ENCODE results near the gene DBNDD1. TPM values are rescaled to one million over a fixed set of nuclear protein-coding genes. Genes with fewer than 3 reads are reported as not detected.

Gene DBNDD1
- polyA plus RNA-seq, 1 of the 3 experiments (the other 2 are of a cell fraction) = 27.9 TPM

DNA sequence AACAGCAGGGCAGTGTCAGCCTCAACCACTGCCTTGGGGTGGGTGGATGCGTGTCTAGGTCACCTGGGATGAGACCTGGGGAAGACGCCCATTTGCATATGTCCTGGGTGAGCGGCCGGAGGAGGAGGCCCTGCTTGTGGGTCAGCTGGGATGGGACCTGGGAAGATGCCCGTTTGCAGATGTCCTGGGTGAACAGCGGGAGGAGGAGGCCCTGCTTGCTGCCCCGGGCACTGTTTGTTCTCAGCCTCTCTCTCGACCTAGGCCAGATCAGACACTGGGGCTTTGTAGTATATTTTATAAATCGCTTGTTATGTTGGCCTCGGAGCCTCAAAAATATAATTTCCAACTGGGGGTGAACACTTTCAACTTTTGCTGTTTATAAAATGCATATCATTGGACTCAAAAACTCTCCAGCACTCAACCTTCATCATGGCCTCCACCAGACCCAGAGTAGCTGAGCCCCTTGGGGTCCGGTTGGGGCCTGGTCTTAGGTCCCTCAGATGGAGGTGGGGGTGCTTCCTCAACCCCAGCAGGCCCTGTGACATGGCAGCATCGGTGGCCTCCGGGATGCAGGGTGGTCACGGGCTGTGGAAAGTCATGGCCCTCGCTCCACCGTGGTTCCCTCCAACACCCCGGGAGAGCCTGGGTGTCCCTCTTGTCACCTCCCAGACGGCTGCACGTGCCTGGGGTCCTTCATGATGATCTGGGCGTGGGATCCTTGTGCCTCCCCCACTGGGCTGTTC, 17.3 kb downstream of the DBNDD1 start:
- ChIA-PET CTCF (interaction anchor here (1.4 kb wide), 1 partner anchor 17 kb away, joined by 5 read pairs; the partner anchor contains the start of gene DBNDD1), POLR2A (interaction anchor here (2.0 kb wide), 1 partner anchor 9 kb away, joined by 5 read pairs; no protein-coding TSS in a partner anchor)
- WGBS (ENCODE audit: low lambda C conversion rate) = 79% methylated on average over 15 of the region's 20 CpGs

More for the DNA sequence above, 17.3 kb downstream of the DBNDD1 start:
- Histone ChIP-seq H3K9me3 (no peaks in the 10 kb centered on the region), H3K27me3 (ENCODE audit: insufficient read depth) (no peaks in the 10 kb centered on the region), H3K4me3 (ENCODE audit: low read depth in 2 of 2, low read length in 1 of 2) (no peak overlapping the region), H3K9ac (no peak overlapping the region), H3F3A (replicated peaks; ENCODE audit: insufficient read depth) (peaks cover 19% of the 10 kb centered on the region), H3K9me2 (no peaks in the 10 kb centered on the region), H3K79me2 (ENCODE audit: insufficient read depth) (no peaks in the 10 kb centered on the region), H2AFZ (ENCODE audit: low read depth) (no peak overlapping the region), H3K36me3 (replicated peaks in 1 of 2; ENCODE audit: control insufficient read depth in 1 of 2, insufficient read depth in 2 of 2, low read length in 1 of 2) (peaks cover 2 to 4% of the 10 kb centered on the region in 2 experiments), H3K4me1 (ENCODE audit: control insufficient read depth in 1 of 2, insufficient read depth in 2 of 2, low read depth in 1 of 2, low read length in 1 of 2) (peaks cover 0 to 4% of the 10 kb centered on the region in 2 experiments; a peak in 1 of 4 replicates), H3K4me2 (no peak overlapping the region), H4K20me1 (ENCODE audit: insufficient read depth) (no peaks in the 10 kb centered on the region), H3K27ac (ENCODE audit: low read depth in 2 of 2, low read length in 1 of 2) (no peak overlapping the region)
- peak; percentile 42 for DNase-seq
- TF ChIP-seq, protein P1, sequence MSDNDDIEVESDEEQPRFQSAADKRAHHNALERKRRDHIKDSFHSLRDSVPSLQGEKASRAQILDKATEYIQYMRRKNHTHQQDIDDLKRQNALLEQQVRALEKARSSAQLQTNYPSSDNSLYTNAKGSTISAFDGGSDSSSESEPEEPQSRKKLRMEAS (IDR thresholded peaks at IDR 0.05; ENCODE audit: low read depth) = no peak
- TF ChIP-seq, protein P2, sequence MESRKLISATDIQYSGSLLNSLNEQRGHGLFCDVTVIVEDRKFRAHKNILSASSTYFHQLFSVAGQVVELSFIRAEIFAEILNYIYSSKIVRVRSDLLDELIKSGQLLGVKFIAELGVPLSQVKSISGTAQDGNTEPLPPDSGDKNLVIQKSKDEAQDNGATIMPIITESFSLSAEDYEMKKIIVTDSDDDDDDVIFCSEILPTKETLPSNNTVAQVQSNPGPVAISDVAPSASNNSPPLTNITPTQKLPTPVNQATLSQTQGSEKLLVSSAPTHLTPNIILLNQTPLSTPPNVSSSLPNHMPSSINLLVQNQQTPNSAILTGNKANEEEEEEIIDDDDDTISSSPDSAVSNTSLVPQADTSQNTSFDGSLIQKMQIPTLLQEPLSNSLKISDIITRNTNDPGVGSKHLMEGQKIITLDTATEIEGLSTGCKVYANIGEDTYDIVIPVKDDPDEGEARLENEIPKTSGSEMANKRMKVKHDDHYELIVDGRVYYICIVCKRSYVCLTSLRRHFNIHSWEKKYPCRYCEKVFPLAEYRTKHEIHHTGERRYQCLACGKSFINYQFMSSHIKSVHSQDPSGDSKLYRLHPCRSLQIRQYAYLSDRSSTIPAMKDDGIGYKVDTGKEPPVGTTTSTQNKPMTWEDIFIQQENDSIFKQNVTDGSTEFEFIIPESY (IDR thresholded peaks at IDR 0.05; ENCODE audit: borderline replicate concordance, low read depth) = no peak
- no peak for TF ChIP-seq NRF1 (IDR thresholded peaks at IDR 0.05; ENCODE audit: low read depth, low read length)
- no peak for TF ChIP-seq FOSL2 (IDR thresholded peaks at IDR 0.05; ENCODE audit: borderline replicate concordance, low read depth)
- TF ChIP-seq EP300 (IDR thresholded peaks at IDR 0.05; ENCODE audit: borderline replicate concordance in 1 of 2, low read depth in 1 of 2, low read length in 1 of 2) = no peak
- no peak for TF ChIP-seq ELF1 (IDR thresholded peaks at IDR 0.05)
- TF ChIP-seq GABPA (IDR thresholded peaks at IDR 0.05; ENCODE audit: low read depth) = no peak
- TF ChIP-seq GATA2 (CRISPR knock-in tag; IDR thresholded peaks at IDR 0.05) = no peak
- TF ChIP-seq FOXM1 (IDR thresholded peaks at IDR 0.05; ENCODE audit: low read depth) = no peak
- TF ChIP-seq, protein P3, sequence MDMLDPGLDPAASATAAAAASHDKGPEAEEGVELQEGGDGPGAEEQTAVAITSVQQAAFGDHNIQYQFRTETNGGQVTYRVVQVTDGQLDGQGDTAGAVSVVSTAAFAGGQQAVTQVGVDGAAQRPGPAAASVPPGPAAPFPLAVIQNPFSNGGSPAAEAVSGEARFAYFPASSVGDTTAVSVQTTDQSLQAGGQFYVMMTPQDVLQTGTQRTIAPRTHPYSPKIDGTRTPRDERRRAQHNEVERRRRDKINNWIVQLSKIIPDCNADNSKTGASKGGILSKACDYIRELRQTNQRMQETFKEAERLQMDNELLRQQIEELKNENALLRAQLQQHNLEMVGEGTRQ (IDR thresholded peaks at IDR 0.05; ENCODE audit: borderline replicate concordance, low read depth, low read length) = no peak
- TF ChIP-seq, protein P4, sequence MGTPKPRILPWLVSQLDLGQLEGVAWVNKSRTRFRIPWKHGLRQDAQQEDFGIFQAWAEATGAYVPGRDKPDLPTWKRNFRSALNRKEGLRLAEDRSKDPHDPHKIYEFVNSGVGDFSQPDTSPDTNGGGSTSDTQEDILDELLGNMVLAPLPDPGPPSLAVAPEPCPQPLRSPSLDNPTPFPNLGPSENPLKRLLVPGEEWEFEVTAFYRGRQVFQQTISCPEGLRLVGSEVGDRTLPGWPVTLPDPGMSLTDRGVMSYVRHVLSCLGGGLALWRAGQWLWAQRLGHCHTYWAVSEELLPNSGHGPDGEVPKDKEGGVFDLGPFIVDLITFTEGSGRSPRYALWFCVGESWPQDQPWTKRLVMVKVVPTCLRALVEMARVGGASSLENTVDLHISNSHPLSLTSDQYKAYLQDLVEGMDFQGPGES (IDR thresholded peaks at IDR 0.05; ENCODE audit: low read depth, low read length) = no peak
- TF ChIP-seq CHD2 (IDR thresholded peaks at IDR 0.05; ENCODE audit: low read length, partially characterized antibody) = no peak
- TF ChIP-seq FOXJ3 (CRISPR knock-in tag; IDR thresholded peaks at IDR 0.05) = no peak
- TF ChIP-seq, protein P5, sequence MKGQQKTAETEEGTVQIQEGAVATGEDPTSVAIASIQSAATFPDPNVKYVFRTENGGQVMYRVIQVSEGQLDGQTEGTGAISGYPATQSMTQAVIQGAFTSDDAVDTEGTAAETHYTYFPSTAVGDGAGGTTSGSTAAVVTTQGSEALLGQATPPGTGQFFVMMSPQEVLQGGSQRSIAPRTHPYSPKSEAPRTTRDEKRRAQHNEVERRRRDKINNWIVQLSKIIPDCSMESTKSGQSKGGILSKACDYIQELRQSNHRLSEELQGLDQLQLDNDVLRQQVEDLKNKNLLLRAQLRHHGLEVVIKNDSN (IDR thresholded peaks at IDR 0.05; ENCODE audit: borderline replicate concordance, low read depth) = no peak
- TF ChIP-seq TEAD4 (IDR thresholded peaks at IDR 0.05; ENCODE audit: borderline replicate concordance, insufficient read depth) = no peak
- no peak for TF ChIP-seq RXRA (IDR thresholded peaks at IDR 0.05; ENCODE audit: borderline replicate concordance, low read depth)

All from SK-N-SH (cell line).